ENCODE results near the gene PPT1. TPM values are rescaled to one million over a fixed set of nuclear protein-coding genes. Genes with fewer than 3 reads are reported as not detected.

The PPT1 gene
- total and polyA plus RNA-seq, 2 experiments from 2014 or later, result 64.2 to 78.0 TPM

- Histone ChIP-seq H2AFZ (no peak overlapping the region), H3K27ac (no peak overlapping the region), H3K27me3 (no peaks in the 10 kb centered on the region), H3K4me3 (no peak overlapping the region), H3K79me2 (peaks cover 82% of the 10 kb centered on the region), H3K4me2 (no peak overlapping the region), H3K9me3 (ENCODE audit: low read depth) (no peaks in the 10 kb centered on the region), H4K20me1 (ENCODE audit: insufficient read depth, poor library complexity, severe bottlenecking) (peaks cover 69% of the 10 kb centered on the region), H3K4me1 (ENCODE audit: insufficient read depth) (peaks cover 18% of the 10 kb centered on the region), H3K9me2 (replicated peaks; ENCODE audit: insufficient read depth) (no peaks in the 10 kb centered on the region), H3K36me3 (replicated peaks; ENCODE audit: insufficient read depth, low read depth) (no peaks in the 10 kb centered on the region)
- no peak for DNase-seq (ENCODE audit: low spot score)
- TF ChIP-seq EZH2 (IDR thresholded peaks at IDR 0.05; ENCODE audit: borderline replicate concordance) (no peak), EZH2phosphoT487 (IDR thresholded peaks at IDR 0.05; ENCODE audit: low read depth, severe bottlenecking, unreplicated experiment) (no peak), CTCF (IDR thresholded peaks at IDR 0.05; ENCODE audit: poor library complexity) (no peak)
- 95% methylated on average over 5 of the region's 5 CpGs for WGBS (ENCODE audit: low lambda C conversion rate, missing lambda C conversion rate)
These were observed 40.3 kb downstream of the PPT1 start for GRCh38 chr1:40056519-40057309.

- 96% methylated on average over 11 of the region's 11 CpGs for WGBS (ENCODE audit: low lambda C conversion rate, missing lambda C conversion rate)
These were observed 43.7 kb downstream of the PPT1 start for GRCh38 chr1:40053138-40053887.

GRCh38 chr1:40050863-40051262 is 46.2 kb downstream of the PPT1 start:
- H4K20me1 ChIP-seq (ENCODE audit: insufficient read depth, poor library complexity, severe bottlenecking), result peaks cover 76% of the 10 kb centered on the region
- no peaks in the 10 kb centered on the region for H3K9me3 ChIP-seq (ENCODE audit: low read depth)
- no peaks in the 10 kb centered on the region for H3K9me2 ChIP-seq (replicated peaks; ENCODE audit: insufficient read depth)
- no peaks in the 10 kb centered on the region for H3K4me1 ChIP-seq (ENCODE audit: insufficient read depth)
- no peak overlapping the region for H2AFZ ChIP-seq
- no peaks in the 10 kb centered on the region for H3K36me3 ChIP-seq (replicated peaks; ENCODE audit: insufficient read depth, low read depth)
- no peak overlapping the region for H3K4me2 ChIP-seq
- WGBS (ENCODE audit: low lambda C conversion rate, missing lambda C conversion rate), result 97% methylated on average over 3 of the region's 3 CpGs
- H3K79me2 ChIP-seq, result peaks cover 100% of the 10 kb centered on the region
- no peaks in the 10 kb centered on the region for H3K27me3 ChIP-seq
- H3K4me3 ChIP-seq, result no peak overlapping the region
- TF ChIP-seq EZH2phosphoT487 (IDR thresholded peaks at IDR 0.05; ENCODE audit: low read depth, severe bottlenecking, unreplicated experiment), result no peak
- no peak for TF ChIP-seq EZH2 (IDR thresholded peaks at IDR 0.05; ENCODE audit: borderline replicate concordance)
- TF ChIP-seq CTCF (IDR thresholded peaks at IDR 0.05; ENCODE audit: poor library complexity), result no peak
- no peak for DNase-seq (ENCODE audit: low spot score)
- H3K27ac ChIP-seq, result no peak overlapping the region

More at GRCh38 chr1:40053138-40053887, 43.7 kb downstream of the PPT1 start:
- no peak for TF ChIP-seq CTCF (IDR thresholded peaks at IDR 0.05; ENCODE audit: poor library complexity)
- no peak for TF ChIP-seq EZH2 (IDR thresholded peaks at IDR 0.05; ENCODE audit: borderline replicate concordance)
- TF ChIP-seq EZH2phosphoT487 (IDR thresholded peaks at IDR 0.05; ENCODE audit: low read depth, severe bottlenecking, unreplicated experiment), result no peak
- Histone ChIP-seq H4K20me1 (ENCODE audit: insufficient read depth, poor library complexity, severe bottlenecking) (peaks cover 82% of the 10 kb centered on the region), H3K9me3 (ENCODE audit: low read depth) (no peaks in the 10 kb centered on the region), H3K27ac (no peak overlapping the region), H3K79me2 (peaks cover 100% of the 10 kb centered on the region), H3K4me3 (no peak overlapping the region), H3K36me3 (replicated peaks; ENCODE audit: insufficient read depth, low read depth) (no peaks in the 10 kb centered on the region), H3K4me1 (ENCODE audit: insufficient read depth) (peaks cover 10% of the 10 kb centered on the region), H3K4me2 (no peak overlapping the region), H2AFZ (no peak overlapping the region), H3K27me3 (no peaks in the 10 kb centered on the region), H3K9me2 (replicated peaks; ENCODE audit: insufficient read depth) (no peaks in the 10 kb centered on the region)
- no peak for DNase-seq (ENCODE audit: low spot score)
